Activated gamma-delta T cell treated with anti-CD3 and anti-CD28 coated beads, Interleukin-2, amount 50 U/mL, for 16 hours (primary cell): ENCODE measurements around the gene GPR107.

ENCODE experiments used
- DNase-seq: peaks from one replicate; pipeline ENCODE4 v3.0.0-alpha.2; 2020; ENCODE audit warnings: low read depth

GPR107 gene

GRCh38 chr9:130160862-130161470 lies 107.3 kb downstream of the GPR107 start:
- no peak for DNase-seq

GRCh38 chr9:130165579-130165978 lies 111.9 kb downstream of the GPR107 start:
- DNase-seq = no peak

DNA sequence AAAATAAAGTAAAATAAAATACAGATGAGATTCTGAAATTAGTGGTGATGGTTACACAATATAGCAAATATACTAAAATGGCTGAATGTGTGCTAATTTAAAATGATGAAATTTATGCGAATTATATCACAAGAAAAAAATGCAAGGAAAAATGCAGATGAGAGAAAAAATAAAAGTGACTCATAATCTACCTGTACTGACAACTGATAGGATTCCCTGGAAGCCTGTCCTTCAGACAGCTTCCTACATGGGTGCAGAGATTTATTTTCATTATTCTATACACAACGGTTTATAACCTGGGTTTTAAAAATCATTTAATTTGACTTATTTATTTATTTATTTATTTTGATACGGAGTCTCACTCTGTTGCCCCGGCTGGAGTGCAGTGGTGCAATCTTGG lies 112.7 kb downstream of the GPR107 start:
- no peak for DNase-seq

DNA sequence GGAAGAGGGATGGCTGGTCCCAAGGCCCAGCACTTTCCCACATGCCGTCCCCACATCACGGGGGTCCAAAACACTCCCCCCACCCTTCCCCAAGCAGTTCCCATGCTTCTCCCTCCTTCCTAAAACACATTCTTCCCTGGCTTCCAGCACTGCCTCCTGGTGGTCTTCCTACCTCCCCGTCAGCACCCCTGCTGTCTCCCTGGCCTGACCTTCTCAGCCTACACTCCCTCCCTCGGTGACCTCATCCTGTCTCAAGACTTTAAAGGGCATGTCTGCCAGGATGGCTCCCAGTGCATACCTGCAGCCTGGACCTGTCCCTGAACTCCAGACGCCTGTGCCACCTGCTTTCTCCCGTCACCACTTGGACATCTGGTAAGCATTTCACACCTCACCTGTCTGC lies 114.2 kb downstream of the GPR107 start:
- DNase-seq = no peak

- DNase-seq = no peak
Measured at GRCh38 chr9:130171226-130172148, 117.8 kb downstream of the GPR107 start.

DNA sequence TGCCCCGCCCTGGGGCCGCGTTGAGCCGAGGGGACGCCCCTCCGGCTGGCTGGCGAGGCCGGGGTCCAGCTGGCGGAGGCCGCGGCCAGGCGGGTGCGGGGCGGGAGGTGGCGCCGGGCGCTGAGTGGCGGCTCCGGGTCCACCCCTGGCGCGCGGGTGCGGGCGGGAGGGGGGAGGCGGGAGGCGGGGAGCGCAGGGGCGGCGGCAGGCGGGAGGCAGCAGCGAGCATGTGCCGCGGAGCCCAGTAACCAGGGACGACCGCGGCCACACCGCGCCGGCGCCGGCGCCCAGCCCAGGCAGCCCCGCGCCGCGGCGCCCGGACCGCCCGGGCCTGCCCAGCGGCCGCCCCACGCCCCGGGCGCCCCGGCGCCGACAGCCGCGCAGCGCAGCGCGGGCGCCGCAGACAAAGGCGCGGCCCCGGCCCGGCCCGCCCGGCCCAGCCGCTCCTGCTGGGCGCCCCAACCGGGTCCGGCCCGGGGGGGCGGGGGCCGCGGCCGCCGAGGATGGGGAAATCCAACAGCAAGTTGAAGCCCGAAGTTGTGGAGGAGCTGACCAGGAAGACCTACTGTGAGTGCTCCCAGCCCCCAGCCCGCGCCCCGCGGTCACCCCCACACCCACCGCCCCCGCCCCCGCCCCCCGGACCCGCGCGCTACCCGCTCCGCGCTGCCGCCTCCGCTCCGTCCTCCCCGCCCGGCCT lies 118.6 kb downstream of the GPR107 start, which contains the start of gene NCS1:
NCS1 (plus strand) TSS at position 244 of the 697 bp plus-strand sequence; CDS start at position 504, 260 bp downstream.
- DNase-seq = peak; percentile 18

DNA sequence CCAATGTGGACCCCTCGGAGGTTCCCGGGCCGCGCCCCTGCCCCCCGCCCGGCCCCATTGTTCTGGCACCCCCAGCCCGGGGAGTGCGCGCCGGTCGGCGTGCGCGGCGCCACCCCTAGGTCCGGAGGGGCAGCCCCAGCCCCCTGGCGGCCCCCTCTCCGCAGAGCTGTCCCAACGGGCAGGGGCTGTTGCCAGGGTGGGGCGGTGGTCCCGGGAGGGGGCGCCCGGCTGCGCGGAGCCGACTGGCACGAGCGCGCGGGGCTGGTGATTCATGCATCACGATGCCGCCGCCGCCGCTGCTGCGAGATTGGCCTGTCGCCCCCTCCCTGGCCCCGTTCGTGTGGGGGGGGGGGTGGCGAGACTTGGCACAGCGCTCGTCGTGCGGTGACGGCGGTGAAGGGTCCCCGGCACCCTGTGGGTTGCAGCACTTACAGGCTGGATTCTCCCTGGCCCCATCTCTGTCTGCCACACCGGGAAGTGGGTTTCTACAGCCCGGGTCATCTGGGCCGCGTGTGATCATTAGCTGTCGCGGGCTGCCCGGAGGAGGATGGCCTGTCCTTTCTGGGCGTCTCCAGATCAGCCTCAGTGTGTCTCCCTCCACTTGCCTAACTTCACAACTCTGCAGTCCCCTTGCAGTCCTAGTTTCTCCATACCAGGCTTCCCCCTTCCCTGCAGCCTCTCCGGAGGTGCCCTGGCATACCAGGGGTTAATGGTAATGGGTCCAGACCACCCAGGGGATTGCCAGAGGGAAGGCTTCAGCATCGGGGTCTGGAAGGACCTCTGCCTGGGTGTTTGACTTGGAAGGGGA lies 119.4 kb downstream of the GPR107 start:
- peak; percentile 25 for DNase-seq

GRCh38 chr9:130173666-130173983 lies 119.9 kb downstream of the GPR107 start:
- no peak for DNase-seq

DNA sequence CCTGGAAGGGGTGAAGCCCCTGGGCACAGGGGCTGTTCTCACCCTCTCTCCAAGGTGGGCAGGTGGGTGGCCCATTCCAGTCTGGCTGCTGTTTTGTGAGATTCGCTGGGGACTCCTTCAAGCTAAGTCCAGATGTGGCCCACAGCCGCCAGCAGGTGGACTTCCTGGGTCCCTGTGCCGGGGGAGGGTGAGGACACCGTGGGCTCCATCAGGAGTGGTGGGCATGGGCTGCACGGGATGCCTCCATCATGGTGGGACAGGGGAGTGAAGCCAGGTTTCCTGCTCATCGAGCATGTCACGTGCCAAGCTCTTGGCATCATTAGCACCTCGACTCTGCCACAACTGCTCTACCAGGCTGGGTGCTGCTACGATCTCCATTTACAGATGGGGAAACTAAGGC lies 120.3 kb downstream of the GPR107 start:
- DNase-seq = no peak

- no peak for DNase-seq
Measured at GRCh38 chr9:130174920-130175321, 121.2 kb downstream of the GPR107 start.

GRCh38 chr9:130175355-130175754 lies 121.6 kb downstream of the GPR107 start:
- DNase-seq = no peak

- no peak for DNase-seq
Measured at GRCh38 chr9:130176760-130177159, 123.1 kb downstream of the GPR107 start.

DNA sequence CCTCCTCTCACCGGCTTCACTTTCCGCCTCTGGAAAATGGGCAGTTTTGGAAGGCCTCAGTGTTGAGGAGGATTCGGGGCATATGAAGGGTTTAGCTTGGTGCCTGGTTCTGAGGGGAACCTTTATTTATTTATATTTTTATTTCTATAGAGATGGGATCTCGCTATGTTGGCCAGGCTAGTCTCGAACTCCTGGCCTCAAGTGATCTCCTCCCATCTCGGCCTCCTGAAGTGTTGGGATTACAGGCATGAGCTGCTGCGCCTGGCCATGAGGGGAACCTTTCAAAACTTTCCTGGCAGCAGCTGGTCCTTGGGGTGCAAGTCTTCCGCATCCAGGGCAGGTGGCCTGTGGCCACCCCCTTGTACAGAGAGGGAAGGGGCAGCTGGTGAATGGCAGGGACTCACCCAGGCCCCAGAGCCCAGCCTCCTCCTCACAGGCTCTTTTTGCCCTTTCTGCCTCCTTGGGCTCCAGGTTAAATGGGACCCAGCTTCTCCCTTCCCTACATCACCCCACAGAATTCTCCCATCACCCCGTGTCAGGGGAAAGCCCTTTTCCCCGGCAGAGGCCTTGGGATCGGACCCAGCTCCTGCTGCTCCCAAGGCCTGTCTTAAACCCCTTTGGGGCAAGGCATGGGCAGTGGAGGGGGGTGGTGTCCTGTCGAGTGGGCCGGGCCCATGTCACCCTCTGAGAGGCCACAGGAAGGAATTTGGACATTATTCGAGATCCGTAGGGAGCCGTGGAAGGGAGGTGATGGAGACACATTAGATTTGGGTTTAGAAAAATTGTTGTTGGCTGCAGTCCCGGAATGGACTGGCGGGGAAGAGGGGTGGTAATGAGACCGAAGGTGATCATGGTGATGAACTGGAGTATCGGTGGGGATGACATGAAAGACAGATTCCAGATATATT lies 124.4 kb downstream of the GPR107 start:
- DNase-seq = no peak

GRCh38 chr9:130179331-130179907 lies 125.7 kb downstream of the GPR107 start:
- no peak for DNase-seq

DNA sequence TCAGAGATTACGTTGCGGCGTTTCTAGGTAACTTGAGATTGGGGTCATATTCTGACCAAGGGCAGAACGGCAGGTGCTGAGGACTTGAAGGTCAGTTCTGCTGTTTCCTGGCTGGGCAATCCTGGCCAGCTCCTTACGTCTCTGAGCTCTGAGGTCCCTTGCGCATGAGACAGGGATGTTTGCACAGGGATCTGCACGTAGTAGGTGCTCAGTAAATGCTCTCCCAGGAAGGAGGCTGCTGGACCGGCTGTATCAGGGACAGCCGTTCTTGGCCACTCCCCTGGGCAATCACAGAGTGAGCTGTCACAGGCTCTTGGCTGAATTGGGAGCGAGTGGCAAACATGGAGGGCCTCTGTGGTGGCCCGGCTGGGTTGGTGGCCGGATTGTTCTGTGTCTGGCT lies 126.8 kb downstream of the GPR107 start:
- no peak for DNase-seq

DNA sequence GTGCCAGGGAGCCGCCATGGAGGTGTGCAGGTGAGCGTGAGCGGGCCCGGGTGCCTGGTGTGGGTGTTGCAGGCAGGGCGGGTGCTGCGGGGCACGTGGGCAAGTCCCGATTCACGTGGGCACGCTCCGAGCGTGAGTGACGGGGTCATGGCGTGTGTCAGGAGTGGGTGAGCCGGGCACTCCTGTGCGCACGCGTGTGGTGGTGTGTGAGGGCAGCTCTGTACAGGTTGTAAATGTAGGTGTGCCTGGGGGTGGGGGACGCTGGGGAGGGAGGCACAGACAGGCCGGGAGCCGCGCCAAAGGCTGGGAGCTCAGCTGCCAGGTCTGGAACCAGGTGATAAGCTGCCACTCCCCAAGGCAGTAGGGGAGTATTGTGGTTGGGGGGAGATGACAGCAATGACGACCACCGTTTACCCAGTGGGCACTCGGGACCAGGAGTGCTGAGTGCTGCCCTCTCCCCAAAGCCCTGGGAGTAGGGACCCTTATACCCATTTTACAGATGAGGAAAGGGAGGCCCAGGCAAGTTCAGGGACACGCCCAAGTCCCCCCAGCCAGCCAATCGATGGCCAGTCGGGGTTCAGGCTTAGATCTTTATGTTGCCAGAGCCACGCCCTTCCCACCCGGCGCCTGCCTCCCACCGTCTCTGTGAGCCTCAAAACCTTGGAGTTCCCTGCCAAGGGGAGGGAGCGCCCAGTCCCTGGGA lies 128.1 kb downstream of the GPR107 start:
- no peak for DNase-seq

DNA sequence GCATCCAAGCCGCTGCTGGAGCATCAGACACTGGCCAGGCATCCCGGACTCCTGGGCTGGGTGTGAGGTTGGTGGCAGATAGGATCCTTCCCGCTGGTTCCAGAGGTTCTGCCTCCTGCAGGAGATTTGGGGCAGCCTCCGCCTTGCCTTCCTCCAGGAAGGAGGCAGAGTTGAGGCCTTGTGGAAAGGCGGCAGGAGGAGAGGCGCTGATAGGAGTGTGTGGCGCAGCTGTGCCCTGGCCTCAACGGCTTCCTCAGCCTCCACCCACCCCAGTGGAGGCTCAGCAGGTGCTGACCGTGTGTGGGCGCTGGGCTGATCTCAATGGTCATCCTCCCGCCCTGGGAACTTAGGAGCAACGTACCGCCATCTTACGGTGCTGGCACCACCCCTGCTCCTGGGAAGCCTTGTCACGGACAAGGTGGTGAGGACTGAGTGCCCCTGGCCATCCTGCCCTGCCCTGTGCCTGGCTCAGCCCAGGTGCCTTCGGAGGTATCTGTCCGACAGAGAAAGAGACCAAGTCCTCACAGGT lies 128.7 kb downstream of the GPR107 start:
- no peak for DNase-seq

GRCh38 chr9:130183133-130183762 lies 129.5 kb downstream of the GPR107 start:
- no peak for DNase-seq

DNA sequence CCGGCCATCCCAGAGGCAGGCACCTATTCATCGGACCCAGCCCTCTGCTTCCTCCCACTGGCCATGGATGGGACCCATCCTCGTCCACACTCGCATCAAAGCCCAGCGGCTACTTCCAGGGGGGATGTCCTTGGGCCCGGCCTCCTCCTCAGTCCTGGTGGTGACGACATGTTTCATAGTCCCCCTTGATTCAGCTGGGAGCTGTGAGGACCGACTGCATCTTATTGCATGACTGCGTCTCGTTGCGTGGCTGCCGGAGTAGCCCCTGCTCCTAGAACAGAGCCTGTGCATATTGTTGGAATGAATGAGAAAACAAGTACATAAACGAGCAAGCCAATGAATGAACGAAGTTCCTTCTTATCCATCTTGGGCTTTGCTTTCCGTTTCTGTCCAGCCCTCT lies 131.3 kb downstream of the GPR107 start:
- no peak for DNase-seq
